Measurements from ENCODE around the gene OVOL3.

OVOL3 gene

GRCh38 chr19:36144624-36145023 is 33.7 kb downstream of the OVOL3 start:
- Histone ChIP-seq H3K4me3 (ENCODE audit: insufficient read depth in 1 of 2, low read depth in 1 of 2, low read length in 2 of 2) (no peak overlapping the region), H3K4me1 (ENCODE audit: control insufficient read depth, insufficient read depth, low read depth, low read length) (peaks cover 11% of the 10 kb centered on the region), H3K23ac (ENCODE audit: low read length in 2 of 2) (no peak overlapping the region), H3K4me2 (ENCODE audit: low read length, poor library complexity, severe bottlenecking) (no peak overlapping the region), H3K18ac (ENCODE audit: low read depth in 1 of 2, low read length in 2 of 2) (no peak overlapping the region), H2AK5ac (ENCODE audit: low read length, severe bottlenecking) (no peak overlapping the region), H3K4ac (ENCODE audit: low read depth in 1 of 2, low read length in 2 of 2) (no peak overlapping the region), H2BK120ac (ENCODE audit: low read depth, low read length) (no peak overlapping the region), H3K27ac (ENCODE audit: low read length, poor library complexity, severe bottlenecking) (no peak overlapping the region), H3K27me3 (ENCODE audit: control insufficient read depth in 1 of 2, insufficient read depth in 1 of 2, low read length in 2 of 2) (no peaks in the 10 kb centered on the region), H2AFZ (ENCODE audit: low read depth, low read length) (no peak overlapping the region), H3K9ac (ENCODE audit: low read length) (no peak overlapping the region), H4K8ac (ENCODE audit: low read length) (no peak overlapping the region), H3K36me3 (ENCODE audit: control insufficient read depth in 1 of 2, insufficient read depth in 2 of 2, low read depth in 1 of 2, low read length in 2 of 2) (peaks cover 70% of the 10 kb centered on the region in 2 experiments), H4K91ac (ENCODE audit: low read length) (no peak overlapping the region), H2BK15ac (ENCODE audit: low read depth, poor library complexity, severe bottlenecking) (no peak overlapping the region), H3K14ac (ENCODE audit: low read length in 2 of 2) (no peak overlapping the region), H3K79me1 (replicated peaks; ENCODE audit: low read length, poor library complexity, severe bottlenecking) (peaks cover 30% of the 10 kb centered on the region), H3K9me3 (ENCODE audit: control insufficient read depth, low read length) (no peaks in the 10 kb centered on the region), H2BK12ac (ENCODE audit: low read length in 2 of 2) (no peak overlapping the region), H2BK5ac (ENCODE audit: low read depth, low read length, poor library complexity, severe bottlenecking) (no peak overlapping the region)
- WGBS, result 99% methylated on average over 6 of the region's 6 CpGs
- DNase-seq, result no peak

GRCh38 chr19:36149673-36150406 is 38.9 kb downstream of the OVOL3 start:
- Histone ChIP-seq H4K91ac (ENCODE audit: low read length) (no peak overlapping the region), H3K4ac (ENCODE audit: low read depth in 1 of 2, low read length in 2 of 2) (no peak overlapping the region), H3K18ac (ENCODE audit: low read depth in 1 of 2, low read length in 2 of 2) (no peak overlapping the region), H3K9me3 (ENCODE audit: control insufficient read depth, low read length) (no peaks in the 10 kb centered on the region), H3K23ac (ENCODE audit: low read length in 2 of 2) (no peak overlapping the region), H3K4me1 (ENCODE audit: control insufficient read depth, insufficient read depth, low read depth, low read length) (peaks cover 6% of the 10 kb centered on the region), H2BK120ac (ENCODE audit: low read depth, low read length) (no peak overlapping the region), H3K27ac (ENCODE audit: low read length, poor library complexity, severe bottlenecking) (no peak overlapping the region), H3K4me3 (ENCODE audit: insufficient read depth in 1 of 2, low read depth in 1 of 2, low read length in 2 of 2) (no peak overlapping the region), H3K36me3 (ENCODE audit: control insufficient read depth in 1 of 2, insufficient read depth in 2 of 2, low read depth in 1 of 2, low read length in 2 of 2) (peaks cover 58 to 87% of the 10 kb centered on the region in 2 experiments), H2AK5ac (ENCODE audit: low read length, severe bottlenecking) (no peak overlapping the region), H3K79me1 (replicated peaks; ENCODE audit: low read length, poor library complexity, severe bottlenecking) (peaks cover 38% of the 10 kb centered on the region), H2BK12ac (ENCODE audit: low read length in 2 of 2) (no peak overlapping the region), H2AFZ (ENCODE audit: low read depth, low read length) (no peak overlapping the region), H3K9ac (ENCODE audit: low read length) (peak overlapping the region; percentile 95), H2BK5ac (ENCODE audit: low read depth, low read length, poor library complexity, severe bottlenecking) (no peak overlapping the region), H3K27me3 (ENCODE audit: control insufficient read depth in 1 of 2, insufficient read depth in 1 of 2, low read length in 2 of 2) (no peaks in the 10 kb centered on the region), H3K4me2 (ENCODE audit: low read length, poor library complexity, severe bottlenecking) (no peak overlapping the region), H4K8ac (ENCODE audit: low read length) (no peak overlapping the region), H2BK15ac (ENCODE audit: low read depth, poor library complexity, severe bottlenecking) (no peak overlapping the region), H3K14ac (ENCODE audit: low read length in 2 of 2) (no peak overlapping the region)
- 95% methylated on average over 13 of the region's 13 CpGs for WGBS
- DNase-seq, result no peak

- Histone ChIP-seq H3K4me1 (ENCODE audit: control insufficient read depth, insufficient read depth, low read depth, low read length) (peaks cover 6% of the 10 kb centered on the region), H3K4ac (ENCODE audit: low read depth in 1 of 2, low read length in 2 of 2) (no peak overlapping the region), H3K18ac (ENCODE audit: low read depth in 1 of 2, low read length in 2 of 2) (no peak overlapping the region), H2BK120ac (ENCODE audit: low read depth, low read length) (no peak overlapping the region), H3K14ac (ENCODE audit: low read length in 2 of 2) (no peak overlapping the region), H2AFZ (ENCODE audit: low read depth, low read length) (no peak overlapping the region), H3K4me2 (ENCODE audit: low read length, poor library complexity, severe bottlenecking) (no peak overlapping the region), H3K27me3 (ENCODE audit: control insufficient read depth in 1 of 2, insufficient read depth in 1 of 2, low read length in 2 of 2) (no peaks in the 10 kb centered on the region), H2BK15ac (ENCODE audit: low read depth, poor library complexity, severe bottlenecking) (no peak overlapping the region), H2BK5ac (ENCODE audit: low read depth, low read length, poor library complexity, severe bottlenecking) (no peak overlapping the region), H2AK5ac (ENCODE audit: low read length, severe bottlenecking) (no peak overlapping the region), H4K91ac (ENCODE audit: low read length) (no peak overlapping the region), H3K79me1 (replicated peaks; ENCODE audit: low read length, poor library complexity, severe bottlenecking) (peaks cover 38% of the 10 kb centered on the region), H2BK12ac (ENCODE audit: low read length in 2 of 2) (no peak overlapping the region), H3K9ac (ENCODE audit: low read length) (peak overlapping the region; percentile 95), H3K4me3 (ENCODE audit: insufficient read depth in 1 of 2, low read depth in 1 of 2, low read length in 2 of 2) (peak overlapping the region in 1 of 2 experiments; percentile 83), H3K36me3 (ENCODE audit: control insufficient read depth in 1 of 2, insufficient read depth in 2 of 2, low read depth in 1 of 2, low read length in 2 of 2) (peaks cover 51 to 80% of the 10 kb centered on the region in 2 experiments), H3K23ac (ENCODE audit: low read length in 2 of 2) (no peak overlapping the region), H3K9me3 (ENCODE audit: control insufficient read depth, low read length) (no peaks in the 10 kb centered on the region), H4K8ac (ENCODE audit: low read length) (no peak overlapping the region), H3K27ac (ENCODE audit: low read length, poor library complexity, severe bottlenecking) (no peak overlapping the region)
- DNase-seq, result no peak
- 96% methylated on average over 5 of the region's 5 CpGs for WGBS
Observed at GRCh38 chr19:36150586-36150985, 39.6 kb downstream of the OVOL3 start.

- no peak overlapping the region for H2AFZ ChIP-seq (ENCODE audit: low read depth, low read length)
- peak overlapping the region in 1 of 2 experiments; percentile 83 for H3K4me3 ChIP-seq (ENCODE audit: insufficient read depth in 1 of 2, low read depth in 1 of 2, low read length in 2 of 2)
- H2BK12ac ChIP-seq (ENCODE audit: low read length in 2 of 2), result no peak overlapping the region
- 94% methylated on average over 45 of the region's 47 CpGs for WGBS
- no peak overlapping the region for H2BK120ac ChIP-seq (ENCODE audit: low read depth, low read length)
- H3K14ac ChIP-seq (ENCODE audit: low read length in 2 of 2), result no peak overlapping the region
- peaks cover 43 to 72% of the 10 kb centered on the region in 2 experiments for H3K36me3 ChIP-seq (ENCODE audit: control insufficient read depth in 1 of 2, insufficient read depth in 2 of 2, low read depth in 1 of 2, low read length in 2 of 2)
- H2BK15ac ChIP-seq (ENCODE audit: low read depth, poor library complexity, severe bottlenecking), result no peak overlapping the region
- H3K79me1 ChIP-seq (replicated peaks; ENCODE audit: low read length, poor library complexity, severe bottlenecking), result peaks cover 31% of the 10 kb centered on the region
- H3K27me3 ChIP-seq (ENCODE audit: control insufficient read depth in 1 of 2, insufficient read depth in 1 of 2, low read length in 2 of 2), result no peaks in the 10 kb centered on the region
- H4K8ac ChIP-seq (ENCODE audit: low read length), result no peak overlapping the region
- no peak overlapping the region for H3K4ac ChIP-seq (ENCODE audit: low read depth in 1 of 2, low read length in 2 of 2)
- no peak overlapping the region for H3K4me2 ChIP-seq (ENCODE audit: low read length, poor library complexity, severe bottlenecking)
- no peaks in the 10 kb centered on the region for H3K9me3 ChIP-seq (ENCODE audit: control insufficient read depth, low read length)
- H2AK5ac ChIP-seq (ENCODE audit: low read length, severe bottlenecking), result no peak overlapping the region
- no peak overlapping the region for H4K91ac ChIP-seq (ENCODE audit: low read length)
- H3K27ac ChIP-seq (ENCODE audit: low read length, poor library complexity, severe bottlenecking), result no peak overlapping the region
- DNase-seq, result no peak
- H3K9ac ChIP-seq (ENCODE audit: low read length), result peak overlapping the region; percentile 95
- H3K18ac ChIP-seq (ENCODE audit: low read depth in 1 of 2, low read length in 2 of 2), result no peak overlapping the region
- no peak overlapping the region for H2BK5ac ChIP-seq (ENCODE audit: low read depth, low read length, poor library complexity, severe bottlenecking)
- H3K23ac ChIP-seq (ENCODE audit: low read length in 2 of 2), result no peak overlapping the region
- peaks cover 6% of the 10 kb centered on the region for H3K4me1 ChIP-seq (ENCODE audit: control insufficient read depth, insufficient read depth, low read depth, low read length)
Observed at GRCh38 chr19:36151144-36152018, 40.4 kb downstream of the OVOL3 start.

All from mesenchymal stem cell (in vitro differentiated cells and primary cell).